DOHH2 (cell line): ENCODE results near the gene RASAL2.

Source experiments
- H3F3A ChIP-seq: fragments of 200-600 bp; sonication (generic), shearing (Covaris generic); 2 replicates; pipeline ENCODE4 v1.6.0; 2016; ENCODE audit warnings: antibody characterized with exemption, mild to moderate bottlenecking; ENCODE audit not compliant: control insufficient read depth, insufficient read depth
- H3K27ac ChIP-seq: fragments of 200-600 bp; sonication (generic); 2 replicates; pipeline ENCODE4 v1.5.1; 2014; ENCODE audit warnings: low read depth, mild to moderate bottlenecking, low read length, moderate library complexity
- H3K27me3 ChIP-seq: fragments of 200-600 bp; sonication (generic); 2 replicates; pipeline ENCODE4 v1.6.1; 2014; ENCODE audit warnings: mild to moderate bottlenecking, low read length, mixed read lengths; ENCODE audit not compliant: control insufficient read depth
- H3K36me3 ChIP-seq: fragments of 200-600 bp; sonication (generic); 2 replicates; pipeline ENCODE4 v1.6.1; 2014; ENCODE audit warnings: mild to moderate bottlenecking, low read length, moderate library complexity, mixed read lengths; ENCODE audit not compliant: control insufficient read depth
- H3K4me1 ChIP-seq: fragments of 200-600 bp; sonication (generic); 2 replicates; pipeline ENCODE4 v1.6.1; 2014; ENCODE audit warnings: mild to moderate bottlenecking, low read length, mixed read lengths; ENCODE audit not compliant: control insufficient read depth
- H3K4me2 ChIP-seq: fragments of 200-600 bp; sonication (generic); 2 replicates; pipeline ENCODE4 v1.6.0; 2014; ENCODE audit warnings: mild to moderate bottlenecking, low read length, moderate library complexity
- H3K4me3 ChIP-seq: fragments of 200-600 bp; sonication (generic); 2 replicates; pipeline ENCODE4 v1.5.1; 2014; ENCODE audit warnings: mild to moderate bottlenecking, low read length, mixed read lengths
- H3K79me2 ChIP-seq: fragments of 200-600 bp; sonication (generic); 2 replicates; pipeline ENCODE4 v1.6.1; 2014; ENCODE audit warnings: mild to moderate bottlenecking, low read length, mixed read lengths; ENCODE audit not compliant: control insufficient read depth
- H3K9me2 ChIP-seq: fragments of 200-600 bp; sonication (generic); replicated peaks from 2 replicates; pipeline ENCODE4 v1.6.1; 2014; ENCODE audit warnings: mild to moderate bottlenecking, low read length, mixed read lengths; ENCODE audit not compliant: control insufficient read depth
- H3K9me3 ChIP-seq: fragments of 200-600 bp; sonication (generic); 2 replicates; pipeline ENCODE4 v1.6.1; 2014; ENCODE audit warnings: antibody characterized with exemption, low read length, mixed read lengths; ENCODE audit not compliant: control insufficient read depth, insufficient read depth
- H4K20me1 ChIP-seq: fragments of 200-600 bp; sonication (generic); 2 replicates; pipeline ENCODE4 v1.6.0; 2014; ENCODE audit warnings: low read depth, mild to moderate bottlenecking, antibody characterized with exemption, low read length, moderate library complexity; ENCODE audit not compliant: control insufficient read depth, insufficient read depth
- EZH2phosphoT487 ChIP-seq: fragments of 200-600 bp; sonication (generic); IDR thresholded peaks from 2 replicates; pipeline ENCODE4 v1.6.1; 2017; ENCODE audit warnings: borderline replicate concordance, mild to moderate bottlenecking, antibody characterized with exemption, low read length, moderate library complexity, mixed read lengths
- TF ChIP-seq, protein P1 (sequence below): fragments of 200-600 bp; sonication (generic); IDR thresholded peaks from one replicate; pipeline ENCODE4 v1.5.1; 2014; ENCODE audit warnings: antibody characterized with exemption, mild to moderate bottlenecking, low read depth, low read length; ENCODE audit not compliant: poor library complexity, severe bottlenecking

The RASAL2 gene

GRCh38 chr1:178450871-178451270 is 357.0 kb downstream of the RASAL2 start:
- Histone ChIP-seq H3K4me3 (no peak overlapping the region), H4K20me1 (no peaks in the 10 kb centered on the region), H3K4me2 (no peak overlapping the region), H3K79me2 (no peaks in the 10 kb centered on the region), H3K9me3 (no peaks in the 10 kb centered on the region), H3K9me2 (no peaks in the 10 kb centered on the region), H3K27me3 (peaks cover 20% of the 10 kb centered on the region), H3K27ac (no peak overlapping the region), H3K4me1 (no peaks in the 10 kb centered on the region), H3K36me3 (no peaks in the 10 kb centered on the region), H3F3A (no peaks in the 10 kb centered on the region)
- TF ChIP-seq, protein P1, sequence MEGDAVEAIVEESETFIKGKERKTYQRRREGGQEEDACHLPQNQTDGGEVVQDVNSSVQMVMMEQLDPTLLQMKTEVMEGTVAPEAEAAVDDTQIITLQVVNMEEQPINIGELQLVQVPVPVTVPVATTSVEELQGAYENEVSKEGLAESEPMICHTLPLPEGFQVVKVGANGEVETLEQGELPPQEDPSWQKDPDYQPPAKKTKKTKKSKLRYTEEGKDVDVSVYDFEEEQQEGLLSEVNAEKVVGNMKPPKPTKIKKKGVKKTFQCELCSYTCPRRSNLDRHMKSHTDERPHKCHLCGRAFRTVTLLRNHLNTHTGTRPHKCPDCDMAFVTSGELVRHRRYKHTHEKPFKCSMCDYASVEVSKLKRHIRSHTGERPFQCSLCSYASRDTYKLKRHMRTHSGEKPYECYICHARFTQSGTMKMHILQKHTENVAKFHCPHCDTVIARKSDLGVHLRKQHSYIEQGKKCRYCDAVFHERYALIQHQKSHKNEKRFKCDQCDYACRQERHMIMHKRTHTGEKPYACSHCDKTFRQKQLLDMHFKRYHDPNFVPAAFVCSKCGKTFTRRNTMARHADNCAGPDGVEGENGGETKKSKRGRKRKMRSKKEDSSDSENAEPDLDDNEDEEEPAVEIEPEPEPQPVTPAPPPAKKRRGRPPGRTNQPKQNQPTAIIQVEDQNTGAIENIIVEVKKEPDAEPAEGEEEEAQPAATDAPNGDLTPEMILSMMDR: no peak
- TF ChIP-seq EZH2phosphoT487: 0 out of 2 replicates have a peak, but pooled peaks have one; percentile 48

DNA sequence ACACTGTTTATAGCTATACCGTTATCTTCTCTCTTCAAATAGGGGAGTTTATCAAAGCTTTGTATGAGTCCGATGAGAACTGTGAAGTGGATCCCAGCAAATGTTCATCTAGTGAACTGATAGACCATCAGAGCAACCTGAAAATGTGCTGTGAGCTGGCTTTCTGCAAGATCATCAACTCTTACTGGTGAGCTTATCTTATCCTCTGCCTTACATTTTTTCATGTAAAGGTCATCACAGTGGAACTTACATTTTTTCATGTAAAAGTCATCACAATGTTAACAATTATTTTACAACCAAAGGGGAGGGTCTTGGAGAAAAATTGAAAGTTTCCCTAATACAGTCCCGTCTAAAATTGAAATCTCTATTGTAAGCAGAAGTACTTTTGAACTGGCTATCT is 357.6 kb downstream of the RASAL2 start:
- H4K20me1 ChIP-seq: no peaks in the 10 kb centered on the region
- H3F3A ChIP-seq: no peaks in the 10 kb centered on the region
- peaks cover 20% of the 10 kb centered on the region for H3K27me3 ChIP-seq
- H3K79me2 ChIP-seq: no peaks in the 10 kb centered on the region
- H3K36me3 ChIP-seq: no peaks in the 10 kb centered on the region
- H3K4me3 ChIP-seq: no peak overlapping the region
- H3K9me2 ChIP-seq: no peaks in the 10 kb centered on the region
- TF ChIP-seq EZH2phosphoT487: no peak
- TF ChIP-seq, protein P1: no peak
- no peak overlapping the region for H3K27ac ChIP-seq
- no peaks in the 10 kb centered on the region for H3K9me3 ChIP-seq
- no peaks in the 10 kb centered on the region for H3K4me1 ChIP-seq
- H3K4me2 ChIP-seq: no peak overlapping the region

DNA sequence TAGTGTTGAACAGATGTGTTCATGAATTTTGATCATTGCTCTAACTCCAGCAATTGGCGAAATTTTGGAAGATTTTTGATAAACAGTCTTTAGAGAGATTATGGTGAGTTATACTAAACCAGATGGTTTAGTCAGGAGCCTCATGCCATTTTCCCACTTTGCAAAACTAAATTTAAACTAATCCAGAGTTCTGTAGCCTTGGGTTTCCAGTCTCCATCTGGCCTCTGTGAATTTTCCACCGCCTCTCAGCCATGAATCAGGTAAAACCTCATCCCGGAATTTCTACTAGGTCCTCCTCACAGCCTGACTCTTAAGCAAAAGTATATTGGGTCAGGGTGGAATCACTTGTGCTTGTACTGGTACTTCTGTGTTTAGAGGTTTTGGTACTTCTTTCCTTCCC is 358.1 kb downstream of the RASAL2 start:
- TF ChIP-seq, protein P1: no peak
- no peak for TF ChIP-seq EZH2phosphoT487
- Histone ChIP-seq H3K9me3 (no peaks in the 10 kb centered on the region), H3K79me2 (no peaks in the 10 kb centered on the region)

More for the DNA sequence above, 358.1 kb downstream of the RASAL2 start:
- H3K27ac ChIP-seq: no peak overlapping the region
- no peaks in the 10 kb centered on the region for H3F3A ChIP-seq
- H3K27me3 ChIP-seq: peaks cover 20% of the 10 kb centered on the region
- H4K20me1 ChIP-seq: no peaks in the 10 kb centered on the region
- H3K4me1 ChIP-seq: no peaks in the 10 kb centered on the region
- H3K4me3 ChIP-seq: no peak overlapping the region
- no peak overlapping the region for H3K4me2 ChIP-seq
- no peaks in the 10 kb centered on the region for H3K9me2 ChIP-seq
- no peaks in the 10 kb centered on the region for H3K36me3 ChIP-seq
